GM12892 (cell line): ENCODE results near the gene TSPAN9.

Experiments used
- DNase-seq: peaks from one replicate; pipeline ENCODE4 v3.0.0; 2011; ENCODE audit not compliant: insufficient read length
- FAIRE-seq: peaks from 2 replicates; lab custom pipeline; 2011; peaks lifted over from hg19 to GRCh38; lab: Jason Lieb, UNC
- POLR2A ChIP-seq: IDR thresholded peaks from 2 replicates; pipeline ENCODE4 v1.6.1; 2011; ENCODE audit warnings: low read depth, low read length, control low read depth
- POLR2AphosphoS5 ChIP-seq: IDR thresholded peaks from 2 replicates; pipeline ENCODE4 v1.6.1; 2011; ENCODE audit warnings: low read depth, low read length, control low read depth
- TAF1 ChIP-seq: IDR thresholded peaks from 2 replicates; pipeline ENCODE4 v1.6.1; 2011; ENCODE audit warnings: low read depth, mild to moderate bottlenecking, control low read depth, low read length, borderline replicate concordance

The TSPAN9 gene

DNA sequence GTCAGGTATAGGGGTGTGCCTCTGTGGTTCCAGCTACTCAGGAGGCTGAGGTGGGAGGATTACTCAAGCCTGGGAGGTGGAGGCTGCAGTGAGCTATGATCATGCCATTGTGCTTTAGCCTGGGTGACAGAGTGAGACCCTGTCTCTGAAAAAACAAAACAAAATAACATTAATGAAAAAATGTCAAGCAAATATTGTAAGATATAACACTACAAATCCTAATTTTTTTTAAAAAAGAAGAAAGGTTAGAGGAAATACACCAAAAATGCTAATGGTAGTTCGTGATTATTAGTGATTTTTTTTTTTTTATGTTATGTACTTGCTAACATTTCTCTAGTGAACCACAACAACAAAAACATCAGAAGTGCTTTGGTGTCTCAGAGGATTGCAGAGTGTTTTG lies 47.7 kb downstream of the TSPAN9 start:
- DNase-seq: no peak
- TF ChIP-seq TAF1: no peak
- TF ChIP-seq POLR2AphosphoS5: no peak
- TF ChIP-seq POLR2A: no peak
- FAIRE-seq: no peak

DNA sequence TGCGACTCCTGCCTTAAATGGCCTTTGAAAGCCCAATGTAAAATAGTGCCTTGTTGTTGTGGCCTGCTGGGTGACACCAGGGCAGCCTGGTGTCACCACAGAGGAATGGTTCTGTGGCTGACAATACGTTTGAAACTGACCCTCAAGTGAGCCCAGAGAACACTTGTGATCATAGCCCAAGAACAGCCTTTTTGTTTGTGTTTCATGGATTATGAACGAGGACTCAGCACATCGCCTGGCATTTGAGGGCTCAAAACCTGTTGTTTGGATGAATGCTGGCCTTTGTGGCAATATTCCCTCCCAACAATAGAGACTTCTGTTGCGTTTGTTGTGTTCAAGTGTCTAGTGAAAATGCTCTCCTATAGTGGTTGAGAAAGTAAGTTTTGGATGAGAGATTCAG lies 48.5 kb downstream of the TSPAN9 start:
- no peak for TF ChIP-seq POLR2AphosphoS5
- TF ChIP-seq POLR2A: no peak
- no peak for TF ChIP-seq TAF1
- DNase-seq: no peak

DNA sequence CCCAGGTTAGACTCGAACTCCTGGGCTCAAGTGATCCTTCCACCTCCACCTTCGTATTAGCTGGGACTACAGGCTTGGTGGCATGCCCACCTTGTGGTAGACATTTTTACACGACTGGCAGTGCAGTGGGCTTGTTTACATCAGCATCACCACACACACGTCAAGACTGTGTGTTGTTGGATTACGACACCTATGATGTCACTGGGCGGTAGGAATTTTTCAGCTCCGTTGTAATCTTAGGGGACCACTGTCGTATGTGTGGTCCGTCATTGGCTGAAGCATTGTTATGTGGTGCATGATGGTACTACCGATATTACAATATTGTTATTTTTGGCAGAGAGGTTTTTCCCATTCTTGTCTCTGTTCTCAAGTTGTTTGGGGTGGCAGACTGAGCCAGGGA lies 50.7 kb downstream of the TSPAN9 start:
- DNase-seq (no peak), FAIRE-seq (no peak)
- no peak for TF ChIP-seq POLR2AphosphoS5
- no peak for TF ChIP-seq POLR2A
- no peak for TF ChIP-seq TAF1

More for the DNA sequence above, 48.5 kb downstream of the TSPAN9 start:
- FAIRE-seq: no peak

DNA sequence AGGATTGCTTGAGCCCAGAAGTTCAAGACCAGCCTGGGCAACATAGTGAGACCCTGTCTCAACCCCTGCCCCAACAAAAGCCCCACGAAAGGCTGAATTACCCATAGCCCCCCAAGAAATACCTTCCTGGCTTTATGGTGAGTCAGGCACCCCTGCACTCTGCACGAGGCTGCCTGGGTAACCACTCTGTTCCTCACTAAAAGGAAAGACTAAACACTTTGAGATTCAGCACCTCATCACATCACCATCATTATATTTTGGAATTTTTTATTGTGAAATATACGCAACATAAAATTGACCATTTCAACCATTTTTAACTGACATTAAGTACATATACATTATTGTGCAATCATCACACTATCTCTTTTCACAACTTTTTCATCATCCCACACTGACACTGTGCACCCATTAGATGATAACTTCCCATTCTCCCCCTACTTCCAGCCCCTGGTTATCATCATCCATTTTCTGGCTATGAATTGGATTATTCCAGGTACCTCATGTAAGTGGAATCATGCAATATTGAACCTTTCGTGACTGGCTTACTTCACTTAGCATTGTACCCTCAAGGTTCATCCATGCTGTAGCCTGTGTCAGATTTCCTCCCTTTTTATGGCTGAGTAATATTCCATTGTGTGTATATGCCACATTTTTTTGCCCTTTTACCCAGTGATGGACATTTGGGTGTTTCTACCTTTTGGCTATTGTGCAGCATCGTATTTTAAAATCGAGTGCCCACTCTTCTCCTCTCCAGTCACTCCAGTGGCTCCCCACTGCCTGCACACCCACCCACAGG lies 51.5 kb downstream of the TSPAN9 start:
- no peak for TF ChIP-seq TAF1
- TF ChIP-seq POLR2AphosphoS5: no peak
- FAIRE-seq: no peak
- no peak for DNase-seq

DNA sequence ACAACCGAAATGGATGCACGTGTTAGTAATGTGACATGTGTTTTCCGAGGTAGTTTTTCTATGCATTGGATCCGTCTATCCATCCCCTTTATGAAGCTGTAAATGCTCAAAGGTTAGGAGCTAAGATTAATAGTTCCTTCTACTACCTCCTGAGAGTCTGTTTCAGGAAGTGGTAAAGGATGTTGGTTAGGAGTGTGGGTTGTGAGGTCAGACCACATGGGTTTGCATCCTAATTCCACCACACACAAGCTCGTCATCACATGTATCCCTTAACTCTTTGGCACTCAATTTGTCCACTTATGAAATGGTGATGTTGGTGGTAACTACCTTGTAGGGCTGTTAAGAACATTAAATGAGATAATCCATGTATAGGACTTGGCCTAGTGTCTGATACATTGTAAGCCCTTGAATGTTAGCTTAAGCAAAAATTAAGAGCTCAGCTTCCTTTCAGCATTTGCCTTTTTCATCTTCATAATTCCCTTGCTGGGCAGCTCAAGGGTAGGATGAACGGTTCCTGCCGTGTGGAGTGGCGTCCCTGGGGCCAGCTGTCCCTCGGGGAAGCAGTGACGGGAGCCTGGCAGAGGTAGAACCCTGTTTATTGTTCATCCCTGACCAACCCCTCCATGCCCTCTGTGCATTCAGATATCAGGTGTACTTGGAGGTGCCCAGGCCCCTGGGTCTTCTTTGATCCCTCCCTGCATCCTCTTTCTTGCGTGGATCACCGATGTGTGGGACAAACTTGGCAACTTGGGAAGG lies 52.3 kb downstream of the TSPAN9 start:
- peak; percentile 54 for FAIRE-seq
- no peak for DNase-seq
- TF ChIP-seq POLR2A: no peak
- no peak for TF ChIP-seq TAF1
- TF ChIP-seq POLR2AphosphoS5: no peak

DNA sequence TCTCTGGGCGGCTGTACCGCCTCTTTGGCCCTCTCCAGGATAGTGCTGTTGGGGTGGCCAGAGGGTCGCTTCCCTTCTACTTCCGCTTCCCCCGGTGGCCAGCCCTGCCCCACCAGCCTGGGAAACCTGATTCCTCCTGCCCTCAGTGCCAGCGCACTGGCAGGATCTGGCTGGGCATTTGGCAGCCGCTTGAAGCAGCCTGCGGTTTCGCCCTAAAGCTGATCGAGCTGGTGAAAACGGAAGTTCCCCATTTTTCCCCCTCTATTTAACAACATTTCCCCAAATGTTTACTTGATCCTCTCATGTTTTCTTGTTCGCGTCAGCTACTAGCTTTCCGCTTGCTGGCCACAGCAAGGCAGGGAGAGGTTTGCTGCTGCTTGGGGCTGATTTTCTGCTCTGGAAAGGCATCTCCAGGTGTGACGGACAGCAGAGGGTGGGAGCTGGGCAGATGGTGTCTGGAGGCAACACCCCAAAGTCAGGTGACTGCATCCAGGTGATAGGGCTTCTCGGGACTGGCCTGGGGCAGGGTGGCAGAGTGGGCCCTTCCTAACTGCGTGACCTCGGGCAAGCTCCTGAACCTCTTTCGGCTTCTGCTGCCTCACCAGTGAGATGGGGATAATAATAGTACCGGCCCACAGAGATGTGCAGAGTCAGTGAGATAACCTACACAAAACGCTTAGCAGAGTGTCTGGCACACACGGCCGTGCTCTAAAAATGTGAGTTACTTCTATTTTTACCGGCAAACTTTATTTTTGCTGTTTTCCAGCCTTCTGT lies 53.1 kb downstream of the TSPAN9 start:
- FAIRE-seq (no peak), DNase-seq (no peak)
- TF ChIP-seq TAF1 (no peak), POLR2A (no peak), POLR2AphosphoS5 (no peak)

DNA sequence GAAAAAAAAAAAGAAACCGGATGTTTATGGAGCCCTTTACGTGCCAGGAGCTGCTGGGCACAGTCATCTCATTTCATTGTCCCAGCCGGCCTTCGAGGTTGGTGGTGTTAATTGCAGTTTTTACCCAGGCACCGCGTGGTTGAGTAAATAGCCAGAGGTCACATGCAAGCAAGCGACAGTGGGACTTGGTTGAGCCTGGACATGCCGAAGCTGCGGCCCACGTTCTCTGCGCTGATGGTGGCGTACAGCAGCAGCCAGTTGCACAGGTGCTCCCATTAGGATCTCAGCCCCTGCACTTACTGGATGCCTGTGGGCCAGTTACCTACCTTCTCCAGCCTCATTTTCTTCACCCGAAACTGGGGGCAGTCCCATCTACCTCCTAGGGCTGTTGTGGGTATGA lies 54.0 kb downstream of the TSPAN9 start:
- DNase-seq (no peak), FAIRE-seq (no peak)
- TF ChIP-seq TAF1: no peak
- no peak for TF ChIP-seq POLR2AphosphoS5
- TF ChIP-seq POLR2A: no peak

DNA sequence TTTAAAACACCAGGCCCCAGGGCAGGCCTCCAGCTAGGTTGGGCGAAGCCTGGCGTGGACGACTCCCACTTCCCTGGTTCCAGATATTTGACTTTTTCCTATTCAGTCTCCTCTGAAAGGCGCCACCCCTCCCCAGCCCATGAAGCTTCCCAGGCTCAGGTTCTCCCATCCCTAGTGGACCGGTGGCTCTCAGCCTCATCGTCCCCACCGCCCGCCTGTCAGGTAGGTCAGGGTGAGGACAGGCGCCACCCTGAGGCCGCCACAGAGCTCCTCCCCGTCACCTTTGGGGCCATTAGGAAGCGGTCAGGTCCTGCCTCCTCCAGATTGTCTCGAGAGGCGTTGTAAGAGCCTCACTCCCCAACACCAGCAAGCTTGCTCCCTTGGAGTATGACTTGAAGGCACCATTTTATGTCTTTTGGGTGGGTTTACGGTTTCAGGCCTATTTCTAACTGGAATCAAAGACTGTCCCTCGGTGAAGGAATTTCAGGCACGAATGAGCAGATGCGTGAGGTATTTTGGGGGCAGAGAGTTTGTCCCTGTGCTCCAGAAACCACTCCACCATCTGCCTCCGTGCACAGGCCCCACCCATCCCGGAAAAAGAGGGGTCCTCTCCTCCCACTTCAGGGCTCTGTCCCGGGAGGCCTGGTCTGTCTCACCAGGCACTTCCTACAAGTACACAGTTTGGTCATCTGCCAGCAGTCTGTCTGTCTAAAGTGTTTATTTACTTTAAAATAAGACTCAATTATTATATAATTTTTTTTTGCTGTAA lies 55.6 kb downstream of the TSPAN9 start:
- no peak for FAIRE-seq
- DNase-seq: no peak
- TF ChIP-seq POLR2AphosphoS5 (no peak), TAF1 (no peak), POLR2A (no peak)

DNA sequence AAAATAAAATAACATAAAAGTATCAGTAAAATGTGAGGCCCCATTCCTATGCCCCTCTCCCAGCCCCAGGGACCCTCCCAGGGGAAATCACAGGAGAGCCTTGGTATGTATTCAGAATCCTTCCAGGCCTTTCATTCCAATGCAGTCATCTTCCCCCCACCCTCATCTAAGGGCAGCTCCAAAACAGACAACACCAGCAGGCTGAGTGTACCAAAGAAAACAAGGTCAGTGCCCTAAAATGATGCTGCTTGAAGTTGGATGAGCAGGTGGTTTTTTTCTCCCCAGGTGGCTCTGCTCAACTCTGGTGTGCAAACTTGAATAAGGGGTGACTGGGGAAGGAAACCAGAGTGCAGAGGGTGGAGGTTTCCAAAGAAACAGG lies 56.2 kb downstream of the TSPAN9 start:
- TF ChIP-seq POLR2A (no peak), POLR2AphosphoS5 (no peak), TAF1 (no peak)
- no peak for DNase-seq
- no peak for FAIRE-seq

DNA sequence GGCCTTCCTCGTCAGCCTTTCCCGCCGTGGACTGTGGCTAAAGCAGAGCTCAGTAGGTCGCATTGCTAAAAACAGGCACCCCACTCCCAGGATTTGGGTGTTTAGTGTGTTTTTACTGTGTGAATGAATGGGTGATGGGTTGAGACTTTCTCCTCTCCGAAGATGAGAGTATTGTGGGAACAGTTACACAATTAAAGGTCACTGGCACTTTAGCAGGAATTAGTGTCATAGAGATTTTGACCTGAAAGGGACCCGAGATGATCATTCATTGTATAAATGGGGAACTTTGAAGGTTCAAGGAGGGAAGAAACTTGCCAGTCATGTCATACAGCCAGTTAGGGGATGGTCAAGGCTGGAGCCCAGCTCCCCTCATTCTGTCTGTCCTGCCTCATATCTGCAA lies 56.9 kb downstream of the TSPAN9 start:
- TF ChIP-seq POLR2AphosphoS5 (no peak), TAF1 (no peak), POLR2A (no peak)
- no peak for FAIRE-seq

More for the DNA sequence above, 56.9 kb downstream of the TSPAN9 start:
- DNase-seq: no peak
